ENCODE measurements around the gene TFE3. TPM values are rescaled to one million over a fixed set of nuclear protein-coding genes. Genes with fewer than 3 reads are reported as not detected.
A peak's percentile ranks its signal among the peaks of the same experiment; 100 is the strongest.

TFE3 gene, protein sequence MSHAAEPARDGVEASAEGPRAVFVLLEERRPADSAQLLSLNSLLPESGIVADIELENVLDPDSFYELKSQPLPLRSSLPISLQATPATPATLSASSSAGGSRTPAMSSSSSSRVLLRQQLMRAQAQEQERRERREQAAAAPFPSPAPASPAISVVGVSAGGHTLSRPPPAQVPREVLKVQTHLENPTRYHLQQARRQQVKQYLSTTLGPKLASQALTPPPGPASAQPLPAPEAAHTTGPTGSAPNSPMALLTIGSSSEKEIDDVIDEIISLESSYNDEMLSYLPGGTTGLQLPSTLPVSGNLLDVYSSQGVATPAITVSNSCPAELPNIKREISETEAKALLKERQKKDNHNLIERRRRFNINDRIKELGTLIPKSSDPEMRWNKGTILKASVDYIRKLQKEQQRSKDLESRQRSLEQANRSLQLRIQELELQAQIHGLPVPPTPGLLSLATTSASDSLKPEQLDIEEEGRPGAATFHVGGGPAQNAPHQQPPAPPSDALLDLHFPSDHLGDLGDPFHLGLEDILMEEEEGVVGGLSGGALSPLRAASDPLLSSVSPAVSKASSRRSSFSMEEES
- total RNA-seq (2014; rRNA removed; shearing (Covaris generic)) = 9.6 and 10.2 TPM in 2 replicates

DNA sequence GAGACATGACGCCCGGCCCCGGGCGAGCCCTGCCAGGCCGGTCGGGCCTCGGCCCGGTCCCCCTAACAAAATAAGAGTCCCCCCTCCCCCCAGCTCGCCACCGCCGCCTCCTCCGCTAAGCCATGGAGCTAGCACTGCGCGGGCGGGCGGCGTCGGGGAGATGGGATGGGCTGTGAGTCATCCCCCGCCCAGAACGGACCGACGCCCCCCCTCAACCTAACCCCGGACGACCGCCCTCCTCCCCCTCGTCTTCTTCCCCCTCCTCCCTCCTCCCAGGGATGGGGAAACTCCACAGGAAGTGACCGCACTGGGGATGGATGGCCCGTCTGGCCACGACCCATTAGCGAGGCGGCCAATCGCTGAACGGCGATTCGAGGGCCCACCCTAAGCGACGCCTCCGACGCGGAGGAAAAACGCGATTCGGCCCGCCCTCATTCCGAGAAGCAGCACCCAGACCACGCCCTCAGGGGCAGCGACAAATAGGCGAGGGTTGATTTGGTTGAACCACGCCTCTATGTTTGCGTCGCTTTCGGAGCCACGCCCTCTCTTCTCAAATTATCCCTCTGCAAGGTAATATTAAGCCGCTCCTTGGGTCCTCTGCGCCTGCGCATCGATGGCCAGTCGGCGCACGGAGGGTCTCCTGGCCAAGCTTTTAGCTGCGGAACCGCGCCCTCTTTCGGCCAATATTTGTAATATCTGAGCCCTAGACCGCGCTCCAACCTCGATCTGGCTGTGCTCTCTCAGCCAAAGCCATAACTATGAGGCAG lies at the start of gene TFE3:
Gene TFE3, minus strand, starts transcription at position 138 of the 767 bp plus-strand sequence. Its CDS starts 131 bp downstream, at position 7.
- Histone ChIP-seq H3K27ac (peak within 1 kb of the TSS; percentile 63), H3K36me3 (no peaks in the 10 kb centered on the region), H3K4me3 (peak within 1 kb of the TSS; percentile 75), H3K4me1 (no peaks in the 10 kb centered on the region), H3K27me3 (no peaks in the 10 kb centered on the region), H3K9me3 (replicated peaks) (no peaks in the 10 kb centered on the region)
- peak; percentile 96 to 97 for DNase-seq

DNA sequence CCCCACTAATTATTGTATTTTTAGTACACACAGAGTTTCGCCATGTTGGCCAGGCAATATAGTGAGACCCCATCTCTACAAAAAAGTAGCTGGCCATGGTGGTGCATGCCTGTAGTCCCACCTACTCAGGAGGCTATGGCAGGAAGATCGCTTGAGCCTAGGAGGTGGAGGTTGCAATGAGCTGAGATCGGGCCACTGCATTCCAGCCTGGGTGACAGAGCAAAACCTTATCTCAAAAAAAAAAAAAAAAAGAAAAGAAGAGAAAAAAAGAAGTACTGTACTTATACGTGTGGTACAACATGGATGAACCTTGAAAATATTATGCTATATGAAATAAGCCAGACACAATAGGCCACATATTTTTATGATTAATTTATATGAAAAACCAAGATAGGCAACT lies 46.4 kb upstream of the TFE3 start:
- no peak for DNase-seq
- Histone ChIP-seq H3K27ac (no peak overlapping the region), H3K36me3 (no peaks in the 10 kb centered on the region), H3K4me1 (no peaks in the 10 kb centered on the region), H3K9me3 (replicated peaks) (no peaks in the 10 kb centered on the region), H3K27me3 (no peaks in the 10 kb centered on the region), H3K4me3 (no peak overlapping the region)

DNA sequence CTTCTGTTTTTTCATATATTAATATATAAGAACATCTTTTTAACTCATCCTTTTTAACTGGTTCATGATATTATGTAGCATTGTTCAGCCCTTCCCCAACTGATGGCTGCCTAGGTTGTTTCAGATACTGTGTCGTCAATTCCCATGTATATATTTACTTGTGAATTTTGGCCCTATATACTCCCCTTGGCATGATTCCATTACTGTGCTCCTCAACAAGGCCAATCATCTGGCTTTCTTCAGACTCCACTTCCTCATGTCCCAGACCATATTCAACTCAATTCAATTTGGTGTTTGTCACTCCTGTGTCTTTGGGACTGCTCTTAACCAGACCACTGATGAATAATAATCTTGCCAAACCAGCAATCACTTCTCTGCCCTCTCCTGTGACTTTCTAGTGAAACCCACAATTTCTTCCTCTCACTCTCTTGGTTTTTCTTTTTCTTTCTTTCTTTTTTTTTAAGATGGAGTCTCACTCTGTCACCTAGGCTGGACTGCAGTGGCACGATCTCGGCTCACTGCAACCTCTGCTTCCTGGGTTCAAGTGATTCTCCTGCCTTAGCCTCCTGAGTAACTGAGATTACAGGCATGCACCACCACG lies 39.2 kb upstream of the TFE3 start:
- Histone ChIP-seq H3K4me3 (no peak overlapping the region), H3K36me3 (no peaks in the 10 kb centered on the region), H3K4me1 (no peaks in the 10 kb centered on the region), H3K27me3 (no peaks in the 10 kb centered on the region), H3K27ac (no peak overlapping the region), H3K9me3 (replicated peaks) (no peaks in the 10 kb centered on the region)
- no peak for DNase-seq

DNA sequence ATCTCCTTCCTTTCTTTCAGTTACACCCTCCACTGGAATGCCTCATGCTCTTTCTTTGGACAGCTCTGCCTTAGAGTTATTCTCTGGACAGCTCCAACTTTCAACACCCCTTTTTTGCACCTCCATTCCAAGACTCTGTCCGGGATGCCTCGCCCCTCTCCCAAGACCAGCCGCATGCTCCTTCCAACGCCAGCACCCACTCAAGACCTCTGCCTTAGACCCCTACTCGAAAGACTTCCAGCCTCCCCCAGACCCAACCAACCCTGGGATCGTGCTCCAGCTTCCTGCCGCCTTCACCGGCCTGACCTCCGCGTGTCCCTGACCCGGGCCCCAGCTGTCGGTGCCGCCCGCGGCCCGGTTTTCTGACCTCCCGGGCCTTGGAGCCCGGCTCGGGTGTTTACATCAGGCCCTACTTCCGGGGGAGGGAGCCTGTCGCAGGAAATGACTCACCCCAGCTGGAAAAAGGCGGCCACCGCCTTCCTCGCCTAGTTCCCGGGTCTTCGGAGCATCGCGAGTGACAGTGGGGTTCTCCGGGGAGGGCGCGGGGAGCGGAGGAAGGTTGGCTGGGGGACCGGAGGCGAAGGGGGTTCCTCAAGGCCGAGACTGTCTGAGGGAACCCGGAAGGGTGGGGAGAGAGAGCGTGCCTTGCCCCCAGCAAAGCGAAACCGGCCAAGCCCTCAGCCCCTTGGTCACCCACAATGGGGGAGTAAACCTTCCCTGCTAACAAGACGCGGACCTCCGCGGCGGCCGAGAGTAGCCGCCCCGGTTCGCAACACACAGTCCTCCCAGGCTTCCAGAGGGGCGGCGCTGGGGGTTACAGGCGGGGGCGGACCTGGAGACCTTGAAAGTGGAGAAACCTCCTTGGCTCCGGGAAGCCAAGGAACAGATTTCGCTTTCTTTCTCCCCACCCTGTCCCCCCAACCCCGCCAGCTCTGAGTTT lies 36.6 kb upstream of the TFE3 start, which contains the start of gene WDR45:
Gene WDR45, minus strand, starts transcription at position 399 of the 940 bp plus-strand sequence. CDS start 1,792 bp downstream, outside the sequence.
- Histone ChIP-seq H3K27ac (peak within 1 kb of the TSS; percentile 67), H3K4me3 (peak within 1 kb of the TSS; percentile 65), H3K36me3 (no peaks in the 10 kb centered on the region), H3K27me3 (no peaks in the 10 kb centered on the region), H3K9me3 (replicated peaks) (no peaks in the 10 kb centered on the region), H3K4me1 (no peaks in the 10 kb centered on the region)
- peak; percentile 61 to 62 for DNase-seq

DNA sequence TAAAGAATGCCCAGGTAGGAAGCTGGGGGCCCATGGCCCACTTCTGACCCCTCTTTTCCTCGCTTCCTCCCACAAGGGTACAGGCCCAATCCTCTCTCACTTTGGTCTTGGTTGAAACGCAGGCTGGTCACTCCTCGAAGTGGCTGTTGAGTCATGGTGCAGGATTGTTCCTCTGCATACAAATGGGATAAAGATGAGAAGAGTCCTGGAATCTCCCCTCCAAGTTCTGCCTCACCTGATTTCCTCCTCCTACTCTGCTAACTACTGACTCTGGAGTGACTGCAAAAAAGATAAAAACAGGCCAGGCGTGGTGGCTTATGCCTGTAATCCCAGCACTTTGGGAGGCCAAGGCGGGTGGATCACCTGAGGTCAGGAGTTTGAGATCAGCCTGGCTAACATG lies 34.8 kb upstream of the TFE3 start:
- Histone ChIP-seq H3K27ac (no peak overlapping the region), H3K4me1 (no peaks in the 10 kb centered on the region), H3K27me3 (no peaks in the 10 kb centered on the region), H3K4me3 (no peak overlapping the region), H3K36me3 (no peaks in the 10 kb centered on the region), H3K9me3 (replicated peaks) (no peaks in the 10 kb centered on the region)
- DNase-seq = no peak

DNA sequence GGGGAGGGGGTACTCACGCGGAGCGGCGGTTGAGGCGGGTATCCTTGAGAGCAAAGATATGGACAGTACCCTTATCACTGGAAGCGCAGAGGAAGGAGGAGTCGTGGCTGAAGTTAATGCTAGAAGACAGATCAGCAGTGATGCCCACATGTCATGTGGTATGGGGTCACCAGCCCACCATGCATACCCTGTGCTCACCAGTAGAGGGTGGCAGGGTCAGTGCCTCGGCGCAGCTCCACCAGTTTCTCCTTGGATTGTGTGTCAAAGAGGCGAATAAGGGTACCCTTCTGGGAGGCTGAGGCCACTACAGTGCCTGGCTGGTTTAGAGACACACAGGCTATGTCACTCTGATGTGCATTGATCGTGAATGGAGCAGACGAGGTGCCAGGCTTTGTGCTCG lies 32.2 kb upstream of the TFE3 start:
- Histone ChIP-seq H3K36me3 (no peaks in the 10 kb centered on the region), H3K27ac (no peak overlapping the region), H3K4me3 (no peak overlapping the region)

DNA sequence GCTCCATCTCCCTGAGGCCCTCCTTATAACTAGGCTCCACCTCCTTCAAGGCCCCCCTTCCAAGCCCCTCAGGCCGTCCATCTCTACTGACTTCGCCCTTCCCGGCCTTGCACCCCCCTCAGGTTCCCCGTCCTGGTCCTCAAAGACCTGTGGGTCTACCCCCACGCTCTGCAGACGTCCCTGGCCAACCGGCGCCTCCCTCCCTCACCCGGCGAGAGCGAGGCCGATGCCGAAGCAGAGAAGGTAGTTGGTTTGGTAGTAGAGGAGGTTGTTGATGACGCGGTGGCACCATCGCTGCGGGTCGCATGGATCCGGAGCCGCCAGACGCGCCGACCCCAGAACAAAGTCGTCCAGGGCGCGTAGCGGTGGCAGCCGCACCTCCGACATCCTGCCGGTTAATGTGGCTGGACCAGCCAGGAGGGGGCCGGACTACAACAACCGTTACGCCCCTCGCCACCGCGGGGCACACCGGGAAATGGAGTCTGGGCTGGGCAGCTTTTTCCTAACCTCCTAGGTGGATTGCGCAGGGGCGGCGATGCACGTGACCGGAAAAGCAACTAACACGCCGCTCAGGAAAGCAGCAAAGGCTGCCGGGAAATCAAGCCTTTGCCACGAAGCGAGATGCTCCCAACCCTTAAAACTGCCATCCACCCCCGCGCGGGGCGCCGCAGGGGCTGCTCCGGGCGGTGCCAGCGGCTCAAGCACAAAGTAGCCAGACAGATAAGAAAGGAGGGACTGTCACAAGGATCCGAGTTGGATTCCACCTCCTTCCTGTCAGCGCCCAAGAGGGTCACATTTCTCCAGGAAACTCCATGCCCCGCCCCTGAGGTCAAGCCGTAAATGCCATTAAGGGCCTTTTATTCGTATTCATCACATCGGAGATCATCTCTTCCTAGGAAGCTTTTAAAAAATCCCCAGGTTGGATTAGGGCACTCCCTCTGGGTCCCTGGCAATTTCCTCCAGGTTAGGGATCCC lies 30.7 kb upstream of the TFE3 start, which contains the start of gene PRAF2:
Gene PRAF2, minus strand, starts transcription at position 402 of the 975 bp plus-strand sequence. Its CDS starts 15 bp downstream, at position 387.
- Histone ChIP-seq H3K4me3 (peak within 1 kb of the TSS; percentile 79), H3K27ac (peak within 1 kb of the TSS; percentile 46; the same call in 1 of the 2 replicates), H3K9me3 (replicated peaks) (no peaks in the 10 kb centered on the region), H3K27me3 (no peaks in the 10 kb centered on the region), H3K4me1 (no peaks in the 10 kb centered on the region), H3K36me3 (no peaks in the 10 kb centered on the region)
- peak; percentile 86 to 88 for DNase-seq

More for the DNA sequence above, 32.2 kb upstream of the TFE3 start:
- H3K27me3 ChIP-seq = no peaks in the 10 kb centered on the region
- no peaks in the 10 kb centered on the region for H3K4me1 ChIP-seq
- DNase-seq = no peak
- no peaks in the 10 kb centered on the region for H3K9me3 ChIP-seq (replicated peaks)

DNA sequence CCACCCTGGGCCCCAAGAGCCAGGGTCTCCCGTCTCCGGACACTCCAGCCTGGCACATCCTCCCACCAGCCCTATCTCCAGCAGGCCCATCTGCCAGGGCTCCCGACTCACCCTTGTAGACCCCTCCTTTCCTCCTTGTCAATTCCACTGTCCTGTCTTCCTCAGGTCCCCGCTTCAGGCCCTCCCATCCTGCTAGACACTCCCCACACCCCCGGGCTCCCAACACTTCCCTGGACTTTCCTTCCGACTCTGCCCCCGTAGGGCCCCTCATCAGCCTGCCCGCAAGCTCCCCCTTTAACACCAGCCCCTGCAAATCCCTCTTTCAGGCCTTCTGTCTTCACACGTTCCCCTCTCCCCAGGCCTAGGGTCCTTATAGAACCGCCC lies 29.5 kb upstream of the TFE3 start:
- no peak for DNase-seq
- Histone ChIP-seq H3K27ac (no peak overlapping the region), H3K9me3 (replicated peaks) (no peaks in the 10 kb centered on the region), H3K36me3 (no peaks in the 10 kb centered on the region), H3K4me3 (peak overlapping the region; percentile 79), H3K4me1 (no peaks in the 10 kb centered on the region), H3K27me3 (no peaks in the 10 kb centered on the region)

DNA sequence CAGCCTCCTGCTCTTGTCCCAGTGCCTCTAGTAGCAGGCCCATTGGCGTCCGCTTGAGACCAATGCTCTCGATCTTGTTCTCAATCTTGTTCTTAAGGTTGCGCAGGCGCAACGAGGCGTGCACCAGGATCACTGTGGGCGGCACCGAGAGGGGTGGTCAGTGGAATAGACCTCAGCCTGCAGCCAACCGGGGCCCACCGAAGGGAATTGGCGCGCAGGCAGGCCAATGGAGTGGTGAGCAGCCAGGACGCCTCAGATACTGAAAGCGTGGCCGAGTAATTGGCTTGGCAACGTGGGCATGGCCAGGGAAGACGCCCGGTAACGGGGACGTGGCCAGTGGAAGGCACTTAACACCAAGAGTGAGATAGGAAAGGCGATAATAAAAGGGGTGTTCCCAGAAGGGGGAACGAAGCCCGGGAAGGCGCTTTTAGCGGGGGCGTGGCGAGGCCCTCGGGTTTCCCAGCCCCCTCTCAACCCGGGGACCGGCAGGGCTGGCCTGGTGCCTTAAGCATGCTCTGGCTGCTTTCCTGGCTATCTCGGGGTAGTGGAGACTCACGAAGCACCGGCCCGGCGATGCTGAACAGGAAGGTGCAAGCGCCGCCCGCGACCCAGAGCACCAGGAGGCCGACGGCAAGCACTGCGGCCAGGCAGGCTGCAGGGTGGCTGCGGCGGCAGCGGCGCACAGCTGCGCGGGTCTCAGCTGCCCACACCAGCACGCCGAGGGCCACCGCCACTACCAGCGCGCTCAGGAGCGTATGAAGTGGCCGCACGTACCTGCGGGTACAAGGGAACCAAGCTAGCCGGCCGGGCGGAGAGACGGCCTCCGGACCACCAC lies 28.9 kb upstream of the TFE3 start:
- Histone ChIP-seq H3K27me3 (no peaks in the 10 kb centered on the region), H3K9me3 (replicated peaks) (no peaks in the 10 kb centered on the region), H3K27ac (no peak overlapping the region), H3K4me1 (no peaks in the 10 kb centered on the region), H3K4me3 (no peak overlapping the region), H3K36me3 (no peaks in the 10 kb centered on the region)
- DNase-seq = no peak

DNA sequence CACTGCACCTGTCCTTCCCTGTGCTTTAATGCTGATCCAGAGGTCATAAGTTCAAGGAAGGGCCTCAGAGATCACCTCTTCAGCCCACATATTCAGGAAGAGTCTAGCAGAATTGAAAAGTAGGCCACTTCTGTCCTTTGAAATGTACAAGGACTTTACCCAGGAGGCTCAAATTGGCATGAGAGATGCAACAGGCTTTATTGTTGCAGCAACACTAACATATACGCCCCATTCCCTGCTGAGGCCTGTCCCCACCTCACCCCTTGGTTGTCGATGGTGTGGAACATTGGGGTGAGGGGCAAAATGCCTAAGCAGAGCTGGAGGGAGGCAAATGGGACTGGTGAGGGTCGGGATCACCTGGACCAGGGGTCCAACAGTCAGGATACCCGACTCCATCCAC lies 27.8 kb upstream of the TFE3 start:
- H3K4me3 ChIP-seq = no peak overlapping the region
- H3K27me3 ChIP-seq = no peaks in the 10 kb centered on the region

DNA sequence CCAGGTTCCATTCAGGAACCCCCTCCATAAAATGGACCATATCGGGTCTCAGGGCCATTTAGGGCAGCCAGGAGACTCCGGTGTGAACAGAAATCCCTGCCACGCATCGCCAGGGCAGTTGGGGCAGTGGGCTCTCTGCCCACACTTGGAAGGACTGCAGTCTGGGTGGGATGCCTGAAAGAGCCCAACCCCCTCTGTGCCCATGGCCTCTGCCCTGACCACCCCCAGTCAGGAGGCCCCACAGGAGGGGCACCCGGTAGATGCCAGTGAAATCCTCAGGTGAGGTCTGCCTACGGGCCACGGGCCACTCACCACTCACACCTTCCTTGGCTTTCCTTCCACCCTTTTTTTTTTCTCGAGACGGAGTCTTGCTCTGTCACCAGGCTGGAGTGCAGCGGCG lies 25.9 kb upstream of the TFE3 start:
- no peak overlapping the region for H3K4me3 ChIP-seq
- H3K4me1 ChIP-seq = no peaks in the 10 kb centered on the region
- H3K9me3 ChIP-seq (replicated peaks) = no peaks in the 10 kb centered on the region
- DNase-seq = no peak
- H3K27ac ChIP-seq = no peak overlapping the region
- no peaks in the 10 kb centered on the region for H3K36me3 ChIP-seq
- H3K27me3 ChIP-seq = no peaks in the 10 kb centered on the region

More for the DNA sequence above, 27.8 kb upstream of the TFE3 start:
- no peaks in the 10 kb centered on the region for H3K36me3 ChIP-seq
- DNase-seq = no peak
- H3K9me3 ChIP-seq (replicated peaks) = no peaks in the 10 kb centered on the region
- no peaks in the 10 kb centered on the region for H3K4me1 ChIP-seq
- H3K27ac ChIP-seq = no peak overlapping the region

Data from SJCRH30 (cell line).